Measurements from ENCODE around the gene MYMK. TPM values are rescaled to one million over a fixed set of nuclear protein-coding genes. Genes with fewer than 3 reads are reported as not detected.

Gene MYMK
- total RNA-seq, 1 donor: not detected

GRCh38 chr9:133520121-133520835 is 4.5 kb downstream of the MYMK start:
- Histone ChIP-seq H3K4me1 (ENCODE audit: insufficient read depth, low read length) (no peaks in the 10 kb centered on the region), H3K9me3 (ENCODE audit: low read depth, low read length) (no peaks in the 10 kb centered on the region), H3K4me3 (ENCODE audit: low read length) (no peak overlapping the region), H3K27me3 (ENCODE audit: insufficient read depth, low read length) (no peaks in the 10 kb centered on the region)

GRCh38 chr9:133519693-133520092 is 5.1 kb downstream of the MYMK start:
- Histone ChIP-seq H3K9me3 (ENCODE audit: low read depth, low read length) (no peaks in the 10 kb centered on the region), H3K27me3 (ENCODE audit: insufficient read depth, low read length) (no peaks in the 10 kb centered on the region), H3K4me1 (ENCODE audit: insufficient read depth, low read length) (no peaks in the 10 kb centered on the region), H3K4me3 (ENCODE audit: low read length) (no peak overlapping the region)

- H3K9me3 ChIP-seq (ENCODE audit: low read depth, low read length): no peaks in the 10 kb centered on the region
- H3K27me3 ChIP-seq (ENCODE audit: insufficient read depth, low read length): no peaks in the 10 kb centered on the region
- H3K4me3 ChIP-seq (ENCODE audit: low read length): no peak overlapping the region
- H3K4me1 ChIP-seq (ENCODE audit: insufficient read depth, low read length): no peaks in the 10 kb centered on the region
Measured at GRCh38 chr9:133518706-133519449, 5.9 kb downstream of the MYMK start.

GRCh38 chr9:133518200-133518599 is 6.6 kb downstream of the MYMK start:
- no peaks in the 10 kb centered on the region for H3K27me3 ChIP-seq (ENCODE audit: insufficient read depth, low read length)
- H3K4me3 ChIP-seq (ENCODE audit: low read length): no peak overlapping the region
- no peaks in the 10 kb centered on the region for H3K9me3 ChIP-seq (ENCODE audit: low read depth, low read length)
- H3K4me1 ChIP-seq (ENCODE audit: insufficient read depth, low read length): no peaks in the 10 kb centered on the region

DNA sequence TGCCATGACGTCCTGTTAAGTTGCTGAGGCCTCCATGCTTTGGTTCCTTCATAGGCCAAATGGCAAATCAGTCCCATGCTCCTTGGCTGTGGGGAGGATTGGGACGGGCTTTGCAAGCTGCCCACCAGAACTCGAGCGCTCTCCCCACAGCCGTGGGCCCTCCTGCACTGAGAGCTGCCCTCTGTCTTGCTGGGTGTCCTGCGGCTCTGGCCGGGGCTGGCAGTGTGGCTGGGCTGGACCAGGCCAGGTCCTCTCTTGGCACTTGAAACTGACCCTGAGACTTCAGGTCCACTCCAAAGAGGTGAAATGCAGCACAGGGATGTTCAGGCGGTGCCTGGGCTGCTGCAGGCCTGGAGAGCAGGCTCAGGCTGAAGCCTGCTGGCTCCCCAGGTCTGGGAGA is 7.0 kb downstream of the MYMK start:
- Histone ChIP-seq H3K4me3 (ENCODE audit: low read length) (no peak overlapping the region), H3K9me3 (ENCODE audit: low read depth, low read length) (no peaks in the 10 kb centered on the region), H3K4me1 (ENCODE audit: insufficient read depth, low read length) (no peaks in the 10 kb centered on the region), H3K27me3 (ENCODE audit: insufficient read depth, low read length) (no peaks in the 10 kb centered on the region)

- no peaks in the 10 kb centered on the region for H3K4me1 ChIP-seq (ENCODE audit: insufficient read depth, low read length)
- H3K27me3 ChIP-seq (ENCODE audit: insufficient read depth, low read length): no peaks in the 10 kb centered on the region
- H3K9me3 ChIP-seq (ENCODE audit: low read depth, low read length): no peaks in the 10 kb centered on the region
- no peak overlapping the region for H3K4me3 ChIP-seq (ENCODE audit: low read length)
Measured at GRCh38 chr9:133516961-133517350, 7.8 kb downstream of the MYMK start.

DNA sequence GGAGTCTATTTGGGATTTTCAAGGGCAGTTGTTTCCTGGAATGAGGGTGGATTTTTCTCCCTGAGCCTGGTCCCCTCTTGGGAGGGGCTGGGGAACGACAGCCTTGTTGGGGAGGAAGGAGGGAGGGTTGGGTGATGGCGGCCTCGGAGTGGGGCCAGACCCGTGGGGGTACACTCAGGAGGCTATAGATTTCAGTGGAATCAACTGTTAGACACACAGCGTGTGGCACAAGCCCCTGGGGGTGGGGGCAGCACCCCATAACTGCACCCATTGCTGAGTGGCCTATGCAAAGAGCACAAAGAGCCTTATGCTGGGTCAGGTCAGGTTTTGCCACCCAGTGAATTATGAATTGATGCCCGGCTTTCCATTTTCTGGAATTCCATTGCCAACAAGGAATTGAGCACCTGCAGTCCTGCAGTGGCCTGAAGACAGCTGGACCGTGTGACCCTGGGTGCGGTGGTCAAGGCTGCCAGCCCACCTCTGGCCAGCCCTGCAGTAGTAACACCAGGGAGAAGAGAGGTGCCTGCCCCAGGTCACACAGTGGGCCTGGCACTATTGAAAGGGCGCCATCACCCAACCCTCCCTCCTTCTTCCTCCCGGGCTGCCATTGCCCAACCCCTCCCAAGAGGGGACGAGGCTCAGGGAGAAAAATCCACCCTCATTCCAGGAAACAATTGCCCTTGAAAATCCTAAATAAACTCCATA is 8.4 kb downstream of the MYMK start:
- Histone ChIP-seq H3K27me3 (ENCODE audit: insufficient read depth, low read length) (no peaks in the 10 kb centered on the region), H3K4me1 (ENCODE audit: insufficient read depth, low read length) (no peaks in the 10 kb centered on the region), H3K9me3 (ENCODE audit: low read depth, low read length) (no peaks in the 10 kb centered on the region), H3K4me3 (ENCODE audit: low read length) (no peak overlapping the region)

DNA sequence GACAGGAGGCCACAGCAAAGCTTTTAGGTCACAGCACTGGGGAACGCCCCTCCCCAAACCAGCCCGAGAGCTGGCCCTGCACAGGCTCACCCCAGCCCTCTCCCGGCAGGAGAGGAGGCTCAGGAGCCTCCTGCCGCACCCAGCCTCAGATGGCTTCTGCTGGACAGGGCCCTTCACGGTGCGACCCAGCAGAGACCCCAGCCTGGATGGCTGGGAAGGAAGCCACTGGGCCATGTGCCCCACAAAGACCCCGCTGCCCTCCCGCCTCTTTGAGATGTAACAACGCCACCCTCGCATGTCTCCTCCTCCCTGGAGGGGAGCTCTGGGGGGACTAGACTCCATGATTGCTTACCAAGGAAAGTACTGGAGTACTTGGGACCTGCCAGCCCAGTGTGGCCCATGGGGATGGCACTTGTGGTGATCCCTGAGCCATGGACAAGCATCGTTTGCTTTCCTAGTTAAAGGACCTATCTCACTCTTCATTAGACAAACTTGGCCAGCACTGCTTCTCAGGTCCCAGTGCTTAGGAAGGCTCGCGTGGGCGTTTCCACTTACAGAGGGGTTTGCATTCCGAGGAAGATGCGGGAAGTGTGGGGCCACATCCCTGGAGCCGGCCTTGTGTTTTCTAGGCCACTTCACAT is 9.0 kb downstream of the MYMK start:
- Histone ChIP-seq H3K4me3 (ENCODE audit: low read length) (no peak overlapping the region), H3K9me3 (ENCODE audit: low read depth, low read length) (no peaks in the 10 kb centered on the region), H3K27me3 (ENCODE audit: insufficient read depth, low read length) (no peaks in the 10 kb centered on the region), H3K4me1 (ENCODE audit: insufficient read depth, low read length) (no peaks in the 10 kb centered on the region)

DNA sequence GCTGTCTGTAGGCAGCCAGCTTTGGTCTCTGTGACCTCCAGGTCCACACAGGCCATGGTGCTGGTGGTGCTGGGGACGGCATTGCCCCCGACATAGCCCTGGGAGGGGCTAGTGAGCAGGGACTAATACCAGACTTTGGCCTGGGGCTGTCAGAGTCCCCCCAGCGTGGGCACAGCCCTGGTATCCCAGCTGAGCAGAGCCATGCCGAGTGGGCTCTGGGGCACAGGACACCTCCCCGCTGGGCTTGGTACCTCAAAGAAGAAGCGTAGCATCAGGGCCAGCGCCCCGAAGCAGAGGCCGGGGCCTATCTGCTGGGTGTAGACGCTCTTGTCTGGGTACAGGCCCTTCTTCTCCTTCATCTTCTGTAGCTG is 9.5 kb downstream of the MYMK start:
- Histone ChIP-seq H3K4me3 (ENCODE audit: low read length) (no peak overlapping the region), H3K9me3 (ENCODE audit: low read depth, low read length) (no peaks in the 10 kb centered on the region), H3K4me1 (ENCODE audit: insufficient read depth, low read length) (no peaks in the 10 kb centered on the region), H3K27me3 (ENCODE audit: insufficient read depth, low read length) (no peaks in the 10 kb centered on the region)

DNA sequence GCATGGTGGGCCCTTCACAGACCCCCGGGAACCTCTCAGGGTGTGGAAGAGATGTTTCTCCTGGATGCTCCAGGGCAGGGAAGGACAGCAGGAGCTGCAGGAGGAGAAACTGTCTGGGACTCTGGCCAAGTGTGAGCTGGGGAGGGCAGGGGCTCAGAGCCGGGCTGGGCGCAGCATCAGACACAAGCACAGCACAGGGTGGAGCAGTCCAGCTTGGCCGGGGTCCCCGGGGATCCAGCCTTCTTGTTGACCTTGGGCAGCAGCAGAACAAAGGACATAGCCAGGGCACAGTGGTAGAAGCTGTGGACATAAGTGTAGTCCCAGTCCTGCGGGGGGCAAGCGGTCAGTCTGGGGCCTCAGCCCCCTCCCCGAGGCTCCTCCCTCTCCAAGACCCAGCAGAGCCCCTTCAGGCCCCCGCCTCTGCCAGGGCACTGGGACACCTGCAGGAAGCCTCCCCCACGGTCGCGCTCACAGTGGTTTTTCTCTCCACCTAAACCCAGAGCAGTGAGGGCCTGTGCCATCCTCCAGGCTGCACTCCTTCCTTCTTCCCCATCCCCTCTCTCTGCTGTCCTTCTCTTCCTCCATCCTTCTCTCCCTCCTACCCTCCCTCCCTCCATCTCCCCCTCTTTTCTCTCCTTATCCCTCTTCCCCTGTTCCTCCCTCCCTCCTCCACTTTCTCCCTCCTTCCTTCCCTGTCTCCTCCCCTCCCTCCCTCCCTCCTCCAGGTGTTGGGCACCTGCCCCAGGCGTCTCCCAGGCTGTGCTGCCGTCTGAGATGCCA is 10.1 kb downstream of the MYMK start:
- Histone ChIP-seq H3K4me1 (ENCODE audit: insufficient read depth, low read length) (no peaks in the 10 kb centered on the region), H3K4me3 (ENCODE audit: low read length) (no peak overlapping the region)

DNA sequence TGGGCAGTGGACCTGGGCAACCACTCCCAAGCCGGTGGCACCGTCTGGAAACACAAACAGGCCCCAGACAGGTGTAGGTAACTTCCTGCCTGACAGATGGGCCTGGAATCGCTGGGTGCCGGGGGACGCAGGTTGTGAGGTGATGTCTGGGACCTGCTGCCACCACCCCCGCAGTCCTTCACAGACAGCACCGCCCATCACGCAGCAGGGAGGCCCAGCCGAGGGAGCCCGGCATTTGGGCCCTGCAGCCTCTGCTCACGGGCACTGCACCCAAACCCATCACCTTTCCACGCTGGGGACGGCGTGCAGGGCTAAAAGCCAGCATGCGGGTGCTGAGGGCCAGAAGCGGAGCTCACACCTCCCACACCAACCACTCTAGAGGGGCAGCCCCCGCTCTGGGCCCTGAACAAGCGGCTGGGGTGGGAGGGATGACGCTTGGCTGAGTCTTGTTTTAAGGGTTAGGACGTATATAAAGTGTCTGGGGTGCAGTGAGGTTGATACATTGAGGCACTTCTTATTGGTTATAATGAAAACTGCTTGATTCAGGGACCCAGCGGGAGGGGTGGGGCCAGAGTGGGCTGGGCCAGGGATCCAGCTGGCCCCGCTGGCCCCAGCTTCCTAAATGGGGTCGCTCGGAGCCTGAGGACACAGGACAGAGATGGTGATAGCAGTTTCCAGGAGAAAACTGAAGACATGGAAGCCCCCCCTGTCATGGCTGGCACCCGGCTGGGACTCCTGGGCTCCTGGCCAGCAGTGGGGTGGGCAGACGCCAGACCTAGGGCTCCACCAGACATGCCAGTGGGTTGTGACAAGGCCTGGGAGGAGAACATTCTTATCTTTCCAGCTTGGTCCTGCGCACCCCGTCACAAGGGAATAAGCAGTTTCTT is 11.3 kb downstream of the MYMK start:
- Histone ChIP-seq H3K4me3 (ENCODE audit: low read length) (no peak overlapping the region), H3K4me1 (ENCODE audit: insufficient read depth, low read length) (no peaks in the 10 kb centered on the region), H3K9me3 (ENCODE audit: low read depth, low read length) (no peaks in the 10 kb centered on the region), H3K27me3 (ENCODE audit: insufficient read depth, low read length) (no peaks in the 10 kb centered on the region)

More for the DNA sequence above, 10.1 kb downstream of the MYMK start:
- Histone ChIP-seq H3K9me3 (ENCODE audit: low read depth, low read length) (no peaks in the 10 kb centered on the region), H3K27me3 (ENCODE audit: insufficient read depth, low read length) (no peaks in the 10 kb centered on the region)

GRCh38 chr9:133512253-133513213 is 12.2 kb downstream of the MYMK start:
- Histone ChIP-seq H3K27me3 (ENCODE audit: insufficient read depth, low read length) (no peaks in the 10 kb centered on the region), H3K4me1 (ENCODE audit: insufficient read depth, low read length) (no peaks in the 10 kb centered on the region), H3K9me3 (ENCODE audit: low read depth, low read length) (no peaks in the 10 kb centered on the region), H3K4me3 (ENCODE audit: low read length) (no peak overlapping the region)

GRCh38 chr9:133511607-133512006 is 13.2 kb downstream of the MYMK start:
- no peaks in the 10 kb centered on the region for H3K4me1 ChIP-seq (ENCODE audit: insufficient read depth, low read length)
- H3K9me3 ChIP-seq (ENCODE audit: low read depth, low read length): no peaks in the 10 kb centered on the region
- H3K4me3 ChIP-seq (ENCODE audit: low read length): no peak overlapping the region
- H3K27me3 ChIP-seq (ENCODE audit: insufficient read depth, low read length): no peaks in the 10 kb centered on the region

All from mononuclear cell (primary cell).